IPS-18a (cell line): ENCODE results near the gene ATF7.
"Not testable (repeated sequence)": the region's sequence is repeated elsewhere in the genome, so short reads cannot be mapped to it uniquely, and the experiment has no call there.

Source experiments
- H3K27ac ChIP-seq: one replicate; pipeline ENCODE4 v1.5.1; 2013; ENCODE audit warnings: low read length
- H3K27me3 ChIP-seq: one replicate; pipeline ENCODE4 v1.6.1; 2013; ENCODE audit warnings: mild to moderate bottlenecking, low read length; ENCODE audit not compliant: control insufficient read depth, insufficient read depth
- H3K36me3 ChIP-seq: one replicate; pipeline ENCODE4 v1.6.1; 2013; ENCODE audit warnings: low read depth, low read length; ENCODE audit not compliant: control insufficient read depth
- H3K4me1 ChIP-seq: one replicate; pipeline ENCODE4 v1.6.1; 2013; ENCODE audit warnings: low read depth, low read length; ENCODE audit not compliant: control insufficient read depth
- H3K4me3 ChIP-seq: one replicate; pipeline ENCODE4 v1.5.1; 2013; ENCODE audit warnings: low read length
- H3K9ac ChIP-seq: one replicate; pipeline ENCODE4 v1.6.1; 2013; ENCODE audit warnings: mild to moderate bottlenecking, low read length, moderate library complexity
- H3K9me3 ChIP-seq: one replicate; pipeline ENCODE4 v1.6.1; 2013; ENCODE audit warnings: low read depth, low read length; ENCODE audit not compliant: control insufficient read depth

Gene ATF7

GRCh38 chr12:53577941-53578352 lies 48.2 kb downstream of the ATF7 start:
- H3K9ac ChIP-seq: no peak overlapping the region
- no peaks in the 10 kb centered on the region for H3K4me1 ChIP-seq
- no peaks in the 10 kb centered on the region for H3K36me3 ChIP-seq
- no peaks in the 10 kb centered on the region for H3K27me3 ChIP-seq
- H3K9me3 ChIP-seq: no peaks in the 10 kb centered on the region
- no peak overlapping the region for H3K27ac ChIP-seq
- no peak overlapping the region for H3K4me3 ChIP-seq

GRCh38 chr12:53575502-53576249 lies 50.5 kb downstream of the ATF7 start:
- Histone ChIP-seq H3K9ac (no peak overlapping the region), H3K36me3 (no peaks in the 10 kb centered on the region), H3K4me3 (no peak overlapping the region), H3K27ac (no peak overlapping the region), H3K4me1 (no peaks in the 10 kb centered on the region), H3K27me3 (no peaks in the 10 kb centered on the region), H3K9me3 (no peaks in the 10 kb centered on the region)

- no peaks in the 10 kb centered on the region for H3K27me3 ChIP-seq
- H3K9ac ChIP-seq: no peak overlapping the region
- peaks cover 17% of the 10 kb centered on the region for H3K4me1 ChIP-seq
- H3K36me3 ChIP-seq: no peaks in the 10 kb centered on the region
- H3K4me3 ChIP-seq: no peak overlapping the region
- H3K9me3 ChIP-seq: no peaks in the 10 kb centered on the region
- H3K27ac ChIP-seq: no peak overlapping the region
These were observed 53.9 kb downstream of the ATF7 start for GRCh38 chr12:53572134-53572758.

- no peaks in the 10 kb centered on the region for H3K9me3 ChIP-seq
- peaks cover 19% of the 10 kb centered on the region for H3K4me1 ChIP-seq
- no peak overlapping the region for H3K27ac ChIP-seq
- no peak overlapping the region for H3K9ac ChIP-seq
- H3K36me3 ChIP-seq: no peaks in the 10 kb centered on the region
- H3K27me3 ChIP-seq: no peaks in the 10 kb centered on the region
- H3K4me3 ChIP-seq: no peak overlapping the region
These were observed 54.9 kb downstream of the ATF7 start for GRCh38 chr12:53571295-53571694.

GRCh38 chr12:53568809-53569557 lies 57.2 kb downstream of the ATF7 start:
- no peaks in the 10 kb centered on the region for H3K27me3 ChIP-seq
- no peak overlapping the region for H3K4me3 ChIP-seq
- H3K27ac ChIP-seq: peak overlapping the region; percentile 20
- peak overlapping the region; percentile 5 for H3K9ac ChIP-seq
- H3K36me3 ChIP-seq: no peaks in the 10 kb centered on the region
- H3K9me3 ChIP-seq: no peaks in the 10 kb centered on the region
- peaks cover 19% of the 10 kb centered on the region for H3K4me1 ChIP-seq

- H3K4me3 ChIP-seq: no peak overlapping the region
- H3K36me3 ChIP-seq: no peaks in the 10 kb centered on the region
- H3K27me3 ChIP-seq: no peaks in the 10 kb centered on the region
- peak overlapping the region; percentile 5 for H3K9ac ChIP-seq
- H3K9me3 ChIP-seq: no peaks in the 10 kb centered on the region
- H3K4me1 ChIP-seq: peaks cover 19% of the 10 kb centered on the region
- peak overlapping the region; percentile 20 for H3K27ac ChIP-seq
These were observed 58.0 kb downstream of the ATF7 start for GRCh38 chr12:53567961-53568808.

- H3K9ac ChIP-seq, H3K36me3 ChIP-seq, H3K9me3 ChIP-seq, H3K27me3 ChIP-seq, H3K27ac ChIP-seq, H3K4me3 ChIP-seq: not testable (repeated sequence)
- H3K4me1 ChIP-seq: peaks cover 19% of the 10 kb centered on the region
These were observed 60.8 kb downstream of the ATF7 start for GRCh38 chr12:53565376-53565775.

GRCh38 chr12:53564941-53565340 lies 61.2 kb downstream of the ATF7 start:
- Histone ChIP-seq H3K4me3 (no peak overlapping the region), H3K27me3 (no peaks in the 10 kb centered on the region), H3K9me3 (no peaks in the 10 kb centered on the region), H3K4me1 (peaks cover 19% of the 10 kb centered on the region), H3K27ac (no peak overlapping the region), H3K9ac (no peak overlapping the region), H3K36me3 (no peaks in the 10 kb centered on the region)

- Histone ChIP-seq H3K27me3 (no peaks in the 10 kb centered on the region), H3K9ac (no peak overlapping the region), H3K4me3 (no peak overlapping the region), H3K4me1 (peaks cover 19% of the 10 kb centered on the region), H3K9me3 (no peaks in the 10 kb centered on the region), H3K27ac (no peak overlapping the region), H3K36me3 (no peaks in the 10 kb centered on the region)
These were observed 61.9 kb downstream of the ATF7 start for GRCh38 chr12:53564278-53564677.

- H3K9me3 ChIP-seq: no peaks in the 10 kb centered on the region
- H3K27ac ChIP-seq: no peak overlapping the region
- no peak overlapping the region for H3K9ac ChIP-seq
- H3K36me3 ChIP-seq: no peaks in the 10 kb centered on the region
- H3K4me3 ChIP-seq: no peak overlapping the region
- no peaks in the 10 kb centered on the region for H3K27me3 ChIP-seq
- H3K4me1 ChIP-seq: peaks cover 12% of the 10 kb centered on the region
These were observed 62.6 kb downstream of the ATF7 start for GRCh38 chr12:53563452-53564028.

- Histone ChIP-seq H3K9me3 (no peaks in the 10 kb centered on the region), H3K27ac (no peak overlapping the region), H3K27me3 (no peaks in the 10 kb centered on the region), H3K9ac (no peak overlapping the region), H3K4me3 (no peak overlapping the region), H3K36me3 (no peaks in the 10 kb centered on the region), H3K4me1 (no peaks in the 10 kb centered on the region)
These were observed 64.6 kb downstream of the ATF7 start for GRCh38 chr12:53561590-53561953.
